OCI-LY1 (cell line): Measurements from ENCODE around the gene FGF14.

Experiments used
- H2AFZ ChIP-seq: fragments of 200-600 bp; sonication (generic), shearing (Covaris generic); 2 replicates; pipeline ENCODE4 v1.6.0; 2014; ENCODE audit warnings: antibody characterized with exemption, mild to moderate bottlenecking, low read length
- H3F3A ChIP-seq: fragments of 200-600 bp; sonication (generic), shearing (Covaris generic); 2 replicates; pipeline ENCODE4 v1.6.0; 2014; ENCODE audit warnings: mild to moderate bottlenecking, antibody characterized with exemption, low read length, moderate library complexity; ENCODE audit not compliant: insufficient read depth
- H3K27ac ChIP-seq: fragments of 200-600 bp; sonication (generic); 2 replicates; pipeline ENCODE4 v1.5.1; 2014; ENCODE audit warnings: low read length, mixed run types, mild to moderate bottlenecking, low read depth; ENCODE audit not compliant: poor library complexity, severe bottlenecking
- H3K27me3 ChIP-seq: fragments of 200-600 bp; sonication (generic); 2 replicates; pipeline ENCODE4 v1.6.0; 2014; ENCODE audit warnings: antibody characterized with exemption, mild to moderate bottlenecking, low read length, moderate library complexity; ENCODE audit not compliant: insufficient read depth
- H3K36me3 ChIP-seq: fragments of 200-600 bp; sonication (generic); 2 replicates; pipeline ENCODE4 v1.6.1; 2014; ENCODE audit warnings: mild to moderate bottlenecking, antibody characterized with exemption, low read length, moderate library complexity, mixed read lengths; ENCODE audit not compliant: insufficient read depth
- H3K4me1 ChIP-seq: fragments of 200-600 bp; sonication (generic); 2 replicates; pipeline ENCODE4 v1.5.1; 2014; ENCODE audit warnings: mild to moderate bottlenecking, low read length, moderate library complexity; ENCODE audit not compliant: insufficient read depth, severe bottlenecking
- H3K4me2 ChIP-seq: fragments of 200-600 bp; sonication (generic), shearing (Covaris generic); 2 replicates; pipeline ENCODE4 v1.6.1; 2014; ENCODE audit warnings: low read length
- H3K4me3 ChIP-seq: fragments of 200-600 bp; sonication (generic); 2 replicates; pipeline ENCODE4 v1.5.1; 2014; ENCODE audit warnings: low read length, low read depth, mild to moderate bottlenecking, mixed read lengths; ENCODE audit not compliant: poor library complexity, severe bottlenecking
- H3K79me2 ChIP-seq: fragments of 200-600 bp; shearing (Covaris generic); 2 replicates; pipeline ENCODE4 v1.6.1; 2016; ENCODE audit warnings: mixed run types, low read length, mixed read lengths; ENCODE audit not compliant: insufficient read depth
- H3K9ac ChIP-seq: fragments of 200-600 bp; sonication (generic), shearing (Covaris generic); 2 replicates; pipeline ENCODE4 v1.6.1; 2014; ENCODE audit warnings: mild to moderate bottlenecking, low read length, mixed read lengths
- H3K9me2 ChIP-seq: fragments of 200-600 bp; sonication (generic), shearing (Covaris generic); 2 replicates; pipeline ENCODE4 v1.6.1; 2014; ENCODE audit warnings: low read depth, mild to moderate bottlenecking, low read length, mixed read lengths
- H3K9me3 ChIP-seq: fragments of 200-600 bp; shearing (Covaris generic); 2 replicates; pipeline ENCODE4 v1.6.1; 2014; ENCODE audit warnings: low read length, mixed read lengths
- H4K20me1 ChIP-seq: fragments of 200-600 bp; sonication (generic), shearing (Covaris generic); 2 replicates; pipeline ENCODE4 v1.6.0; 2016; ENCODE audit warnings: mild to moderate bottlenecking, low read length; ENCODE audit not compliant: insufficient read depth
- EZH2 ChIP-seq: fragments of 200-600 bp; sonication (generic), shearing (Covaris generic); IDR thresholded peaks from 2 replicates; pipeline ENCODE4 v1.8.0; 2017; ENCODE audit warnings: borderline replicate concordance, mixed run types, mild to moderate bottlenecking, antibody characterized with exemption, low read length, moderate library complexity, mixed read lengths
- TF ChIP-seq, protein P1 (sequence below): fragments of 200-600 bp; sonication (generic), shearing (Covaris generic); IDR thresholded peaks from 2 replicates; pipeline ENCODE4 v1.5.1; 2017; ENCODE audit warnings: mild to moderate bottlenecking, antibody characterized with exemption, low read length, moderate library complexity, mixed read lengths

Gene FGF14

DNA sequence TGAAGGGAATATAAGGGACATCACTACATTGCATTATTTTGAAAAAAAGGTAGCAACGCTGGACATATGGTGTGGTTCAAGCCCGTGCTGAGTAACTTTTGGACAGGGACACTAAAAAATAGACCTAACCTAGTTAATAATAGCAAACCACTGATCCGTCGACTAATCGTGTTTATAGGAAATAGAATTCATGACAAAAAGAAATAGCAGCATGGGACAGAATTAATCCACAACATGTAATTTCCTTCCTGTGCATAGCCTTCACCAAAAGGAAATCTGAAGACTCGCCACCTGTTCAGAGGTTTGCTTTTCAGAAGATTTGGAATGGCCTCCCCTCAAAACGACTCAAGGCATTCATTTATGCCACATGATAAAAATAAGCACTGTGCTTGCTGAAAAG lies 128.7 kb downstream of the FGF14 start:
- Histone ChIP-seq H2AFZ (no peak overlapping the region; the same call in 1 of the 2 replicates), H3K9me3 (no peaks in the 10 kb centered on the region), H3K4me1 (no peaks in the 10 kb centered on the region), H3K4me3 (no peak overlapping the region), H4K20me1 (no peaks in the 10 kb centered on the region), H3K27ac (no peak overlapping the region), H3K9ac (no peak overlapping the region), H3K79me2 (no peaks in the 10 kb centered on the region), H3K9me2 (no peaks in the 10 kb centered on the region), H3F3A (no peaks in the 10 kb centered on the region), H3K36me3 (no peaks in the 10 kb centered on the region), H3K4me2 (no peak overlapping the region), H3K27me3 (no peaks in the 10 kb centered on the region)
- no peak for TF ChIP-seq EZH2
- TF ChIP-seq, protein P1, sequence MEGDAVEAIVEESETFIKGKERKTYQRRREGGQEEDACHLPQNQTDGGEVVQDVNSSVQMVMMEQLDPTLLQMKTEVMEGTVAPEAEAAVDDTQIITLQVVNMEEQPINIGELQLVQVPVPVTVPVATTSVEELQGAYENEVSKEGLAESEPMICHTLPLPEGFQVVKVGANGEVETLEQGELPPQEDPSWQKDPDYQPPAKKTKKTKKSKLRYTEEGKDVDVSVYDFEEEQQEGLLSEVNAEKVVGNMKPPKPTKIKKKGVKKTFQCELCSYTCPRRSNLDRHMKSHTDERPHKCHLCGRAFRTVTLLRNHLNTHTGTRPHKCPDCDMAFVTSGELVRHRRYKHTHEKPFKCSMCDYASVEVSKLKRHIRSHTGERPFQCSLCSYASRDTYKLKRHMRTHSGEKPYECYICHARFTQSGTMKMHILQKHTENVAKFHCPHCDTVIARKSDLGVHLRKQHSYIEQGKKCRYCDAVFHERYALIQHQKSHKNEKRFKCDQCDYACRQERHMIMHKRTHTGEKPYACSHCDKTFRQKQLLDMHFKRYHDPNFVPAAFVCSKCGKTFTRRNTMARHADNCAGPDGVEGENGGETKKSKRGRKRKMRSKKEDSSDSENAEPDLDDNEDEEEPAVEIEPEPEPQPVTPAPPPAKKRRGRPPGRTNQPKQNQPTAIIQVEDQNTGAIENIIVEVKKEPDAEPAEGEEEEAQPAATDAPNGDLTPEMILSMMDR: no peak

DNA sequence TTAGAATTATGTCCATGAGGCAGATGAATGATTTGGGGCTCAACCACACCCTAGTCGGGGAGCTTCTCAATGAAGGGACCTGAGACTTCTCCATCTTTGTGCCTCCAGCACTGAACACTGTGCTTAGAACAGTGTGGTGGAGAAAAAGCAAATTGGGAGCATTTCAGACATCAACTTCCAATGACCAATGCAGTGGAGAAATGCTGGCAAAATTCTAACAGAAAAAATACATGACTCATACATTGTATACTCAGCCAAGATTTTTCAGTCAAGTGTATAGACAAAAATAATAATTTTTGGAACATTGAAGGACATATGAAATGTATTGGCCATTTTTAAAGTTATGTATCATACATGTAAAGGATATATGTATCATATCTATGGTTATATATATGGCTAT lies 134.7 kb downstream of the FGF14 start:
- no peaks in the 10 kb centered on the region for H3K9me2 ChIP-seq
- H3K4me2 ChIP-seq: no peak overlapping the region
- no peaks in the 10 kb centered on the region for H3K79me2 ChIP-seq
- no peak overlapping the region for H3K4me3 ChIP-seq
- H3K4me1 ChIP-seq: no peaks in the 10 kb centered on the region
- H3K9me3 ChIP-seq: no peaks in the 10 kb centered on the region
- TF ChIP-seq EZH2: no peak
- TF ChIP-seq, protein P1: no peak
- H3K9ac ChIP-seq: no peak overlapping the region
- no peak overlapping the region for H3K27ac ChIP-seq
- no peaks in the 10 kb centered on the region for H3K27me3 ChIP-seq
- no peaks in the 10 kb centered on the region for H4K20me1 ChIP-seq
- no peak overlapping the region for H2AFZ ChIP-seq
- no peaks in the 10 kb centered on the region for H3K36me3 ChIP-seq
- H3F3A ChIP-seq: no peaks in the 10 kb centered on the region

DNA sequence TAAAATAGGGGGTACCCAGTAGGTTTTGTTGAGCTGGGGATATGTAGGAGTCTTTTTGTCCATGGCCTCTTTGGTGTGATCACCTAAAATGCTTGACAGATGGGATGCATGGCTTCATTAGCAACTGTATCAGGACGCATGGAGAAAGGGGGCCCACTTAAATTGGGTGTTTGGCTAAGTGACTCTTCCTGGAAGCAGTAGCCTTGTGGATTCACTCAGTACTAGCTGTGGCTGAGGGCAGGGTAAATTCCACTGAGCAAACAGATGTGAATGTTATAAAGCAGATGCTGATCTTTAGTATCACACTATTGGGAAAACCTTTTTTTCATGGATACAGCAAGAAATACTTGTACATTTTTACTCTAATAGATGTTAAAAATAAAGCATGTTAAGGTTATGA lies 140.0 kb downstream of the FGF14 start:
- no peak overlapping the region for H2AFZ ChIP-seq
- TF ChIP-seq, protein P1: no peak
- no peak overlapping the region for H3K9ac ChIP-seq

More for the DNA sequence above, 140.0 kb downstream of the FGF14 start:
- H3K4me2 ChIP-seq: no peak overlapping the region
- no peak overlapping the region for H3K4me3 ChIP-seq
- H4K20me1 ChIP-seq: no peaks in the 10 kb centered on the region
- H3F3A ChIP-seq: no peaks in the 10 kb centered on the region
- no peak overlapping the region for H3K27ac ChIP-seq
- H3K4me1 ChIP-seq: no peaks in the 10 kb centered on the region
- H3K9me3 ChIP-seq: no peaks in the 10 kb centered on the region
- H3K9me2 ChIP-seq: no peaks in the 10 kb centered on the region
- H3K27me3 ChIP-seq: no peaks in the 10 kb centered on the region
- no peaks in the 10 kb centered on the region for H3K79me2 ChIP-seq
- no peaks in the 10 kb centered on the region for H3K36me3 ChIP-seq
